ENCODE measurements around the gene RUNX1.

RUNX1 gene

DNA sequence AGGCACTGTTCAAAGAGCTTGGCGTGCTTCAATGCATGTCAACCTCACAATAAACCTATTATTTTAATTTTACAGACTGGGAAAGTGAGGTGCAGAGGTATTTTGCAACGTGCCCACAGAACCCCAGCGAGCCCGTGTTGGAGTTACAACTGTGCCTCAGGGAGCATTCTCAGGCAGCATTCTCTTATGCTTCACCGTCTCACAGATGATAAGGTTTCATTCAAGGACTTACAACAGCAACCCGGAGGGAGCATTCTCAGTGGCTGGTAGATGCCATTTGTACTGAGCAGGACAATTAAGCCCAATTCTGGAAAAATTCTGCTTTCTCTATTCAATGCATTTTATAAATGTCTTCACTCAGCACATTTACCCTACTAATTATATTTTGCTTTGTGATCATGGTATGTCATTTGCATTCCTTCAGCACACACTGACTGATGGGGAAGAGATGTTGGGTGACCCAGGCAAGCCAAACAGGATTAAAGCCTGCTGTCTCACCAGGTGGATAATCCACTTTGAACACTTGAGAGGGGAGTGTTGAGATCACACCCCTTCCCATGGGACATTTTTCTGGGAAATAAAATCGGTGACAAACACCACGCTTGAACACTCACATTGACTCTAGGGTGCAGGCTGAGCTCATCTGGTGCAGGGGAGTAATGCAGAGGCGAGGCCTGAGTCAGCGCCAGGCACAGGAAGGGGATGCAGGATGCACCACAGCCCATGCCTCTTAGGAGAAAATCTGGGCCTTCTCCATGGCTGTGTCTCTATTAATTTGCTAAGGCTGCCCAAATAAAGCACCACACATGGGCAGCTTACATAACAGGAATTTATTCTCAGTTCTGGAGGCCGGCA, 266.4 kb downstream of the RUNX1 start:
- DNase-seq (ENCODE audit: low read depth) = no peak

DNA sequence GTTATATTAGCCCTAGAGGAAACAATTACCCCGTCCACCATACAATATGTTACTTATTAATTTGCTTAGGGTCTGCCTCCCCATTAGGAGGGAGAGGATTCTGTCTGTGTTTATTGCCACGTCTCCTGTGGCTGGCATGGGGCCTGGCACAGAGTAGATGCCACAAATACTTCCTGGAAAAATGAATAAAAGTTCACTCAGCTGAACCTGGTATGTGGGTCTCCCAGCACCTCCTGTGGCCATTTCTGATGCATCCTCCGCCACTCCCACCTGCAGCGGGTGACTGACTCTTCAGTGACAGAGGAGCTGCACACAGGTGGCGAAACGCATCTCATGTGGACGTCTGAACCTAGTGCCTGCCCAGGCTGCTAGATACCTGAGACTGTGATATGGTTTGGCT, 267.6 kb downstream of the RUNX1 start:
- no peak for DNase-seq (ENCODE audit: low read depth)

DNA sequence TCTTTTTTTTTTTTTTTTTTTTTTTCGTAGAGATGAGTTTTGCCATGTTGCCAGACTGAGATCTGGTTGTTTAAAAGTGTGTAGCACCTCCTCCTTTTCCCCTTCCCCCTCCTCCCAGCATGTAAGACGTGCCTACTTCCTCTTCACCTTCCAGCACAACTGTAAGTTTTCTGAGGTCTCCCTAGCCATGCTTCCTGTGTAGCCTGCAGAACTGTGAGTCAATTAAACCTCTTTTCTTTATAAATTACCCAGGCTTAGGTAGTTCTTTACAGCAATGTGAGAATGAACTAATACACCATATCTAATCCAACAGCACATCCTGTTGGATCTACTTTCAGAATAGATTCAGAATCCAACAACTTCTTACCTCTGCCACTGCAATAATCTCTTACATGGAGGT, 269.2 kb downstream of the RUNX1 start:
- DNase-seq (ENCODE audit: low read depth) = no peak

DNA sequence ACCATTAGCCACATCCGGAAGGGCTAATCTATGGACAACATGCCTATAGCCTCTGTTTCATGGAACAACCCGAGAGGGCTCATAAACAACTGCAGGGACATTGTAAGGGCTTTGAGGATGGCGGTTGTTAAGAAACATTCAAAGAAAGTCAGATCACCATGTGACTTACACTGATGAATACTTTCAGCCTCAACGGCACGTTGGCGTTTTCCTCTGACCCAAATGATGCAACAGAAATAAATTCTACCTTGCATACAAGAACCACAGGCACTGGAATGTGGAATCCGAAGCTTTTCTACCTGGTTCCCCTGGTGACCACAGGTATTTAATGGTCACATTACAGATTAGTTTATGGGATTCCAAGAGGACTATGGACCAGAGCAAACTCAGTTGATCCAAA, 273.3 kb downstream of the RUNX1 start:
- DNase-seq (ENCODE audit: low read depth) = no peak

DNA sequence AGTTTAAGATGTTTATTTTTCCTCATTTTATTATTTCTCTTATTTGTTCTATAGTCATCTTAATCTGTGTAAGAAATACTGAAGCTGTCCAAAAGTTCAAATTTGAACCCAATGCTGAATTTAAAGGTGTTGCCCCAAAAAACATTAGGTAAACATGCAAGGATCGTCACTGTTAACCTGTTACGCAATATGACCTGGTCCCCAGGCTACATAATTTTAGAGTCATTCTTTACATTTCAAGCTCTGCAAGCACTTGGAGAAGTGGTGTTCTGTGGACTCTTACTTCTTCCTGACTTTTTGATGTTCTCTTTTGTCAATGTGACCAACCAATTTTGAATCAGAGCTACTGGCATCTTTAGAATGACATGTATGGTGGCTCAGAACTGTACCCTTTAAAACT, 274.4 kb downstream of the RUNX1 start:
- no peak for DNase-seq (ENCODE audit: low read depth)

DNA sequence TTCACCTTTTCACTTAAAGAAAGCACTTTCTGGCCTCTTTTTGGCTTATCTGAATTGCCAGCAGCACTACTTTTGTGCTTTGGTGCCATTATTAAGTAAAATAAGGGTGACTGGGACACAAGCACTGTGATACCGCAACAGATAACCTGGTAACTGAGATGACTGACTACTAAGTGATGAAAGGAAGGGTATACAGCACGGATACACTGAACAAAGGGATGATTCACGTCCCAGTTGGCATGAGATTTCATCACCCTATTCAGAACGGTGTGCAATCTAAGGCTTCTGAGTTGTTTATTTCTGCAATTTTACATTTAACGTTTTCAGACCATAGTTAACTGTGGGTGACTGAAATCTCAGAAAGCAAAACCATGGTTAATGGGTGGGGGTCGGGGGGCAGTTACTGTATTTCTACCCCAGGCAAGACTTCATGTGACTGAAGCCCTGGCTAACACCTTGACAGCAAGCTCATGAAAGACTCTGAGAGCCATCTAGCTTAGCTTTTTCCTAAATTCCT, 277.5 kb downstream of the RUNX1 start:
- no peak for DNase-seq (ENCODE audit: low read depth)

DNA sequence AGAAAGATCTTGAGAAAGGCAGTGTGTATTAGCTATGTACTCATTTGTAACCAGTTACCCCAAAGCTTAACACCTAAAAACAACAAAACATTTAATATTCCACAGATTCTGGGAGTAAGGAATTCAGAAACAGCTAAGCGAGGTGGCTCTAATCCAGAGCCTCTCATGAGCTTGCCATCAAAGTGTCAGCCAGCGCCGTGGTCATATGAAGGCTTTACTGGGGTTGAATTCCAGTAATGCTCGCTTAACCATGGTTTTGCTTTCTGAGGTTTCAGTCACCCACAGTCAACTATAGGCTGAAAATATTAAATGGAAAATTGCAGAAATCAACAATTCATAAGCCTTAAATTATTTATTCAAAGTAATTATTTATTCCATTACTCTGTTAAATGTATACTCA, 278.5 kb downstream of the RUNX1 start:
- no peak for DNase-seq (ENCODE audit: low read depth)

DNA sequence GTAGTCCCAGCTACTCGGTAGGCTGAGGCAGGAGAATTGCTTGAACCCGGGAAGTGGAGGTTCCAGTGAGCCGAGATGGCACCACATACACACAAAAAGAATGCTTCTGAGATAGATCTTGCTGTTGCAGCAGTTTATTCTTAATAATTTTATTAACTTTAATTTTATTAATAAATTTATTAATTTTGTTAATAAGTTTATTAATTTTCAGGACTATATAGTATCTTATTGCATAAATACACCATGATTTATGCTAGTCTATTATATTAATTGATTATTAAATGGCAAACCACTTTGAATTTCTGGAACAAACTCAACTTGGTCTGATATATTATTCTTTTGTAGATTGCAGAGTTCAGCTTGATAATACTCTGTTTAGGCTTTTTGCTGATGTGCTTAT, 280.8 kb downstream of the RUNX1 start:
- no peak for DNase-seq (ENCODE audit: low read depth)

DNA sequence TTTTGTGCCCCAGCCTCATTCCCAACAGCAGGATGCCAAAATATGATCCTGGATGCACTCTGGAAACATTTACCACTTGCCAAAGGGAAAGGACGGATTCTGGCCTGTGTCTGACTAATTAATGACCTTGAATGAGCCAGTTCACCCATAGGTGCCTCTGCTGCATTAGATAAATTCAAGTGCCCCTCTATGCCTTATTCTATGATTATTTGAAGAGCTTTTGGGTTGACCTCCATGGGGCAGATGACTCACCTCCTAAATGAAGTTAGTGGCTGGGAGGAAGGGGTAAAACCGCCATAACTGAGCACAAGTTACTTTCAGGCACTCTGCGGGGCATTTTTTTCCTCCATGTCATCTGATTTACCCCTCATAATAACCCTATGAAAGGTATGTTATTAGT, 282.2 kb downstream of the RUNX1 start:
- no peak for DNase-seq (ENCODE audit: low read depth)

DNA sequence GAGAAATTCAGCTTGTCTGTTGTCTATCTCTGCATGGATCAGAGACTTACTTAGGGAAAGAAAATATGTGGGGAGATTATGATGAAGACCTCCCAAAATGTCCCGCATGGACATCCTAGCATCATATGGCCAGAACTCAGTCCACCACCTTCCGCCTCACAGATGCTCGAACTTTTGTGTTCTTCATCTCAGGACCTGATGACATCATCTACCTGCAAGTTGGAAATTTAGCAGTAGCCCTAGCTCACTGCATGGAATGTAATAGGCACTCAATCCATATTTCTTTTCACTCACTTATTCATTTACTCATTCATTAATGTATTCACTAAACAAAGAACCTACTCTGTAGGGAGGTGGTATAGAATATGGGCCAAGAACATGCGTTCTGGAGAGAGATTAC, 283.5 kb downstream of the RUNX1 start:
- DNase-seq (ENCODE audit: low read depth) = no peak

DNA sequence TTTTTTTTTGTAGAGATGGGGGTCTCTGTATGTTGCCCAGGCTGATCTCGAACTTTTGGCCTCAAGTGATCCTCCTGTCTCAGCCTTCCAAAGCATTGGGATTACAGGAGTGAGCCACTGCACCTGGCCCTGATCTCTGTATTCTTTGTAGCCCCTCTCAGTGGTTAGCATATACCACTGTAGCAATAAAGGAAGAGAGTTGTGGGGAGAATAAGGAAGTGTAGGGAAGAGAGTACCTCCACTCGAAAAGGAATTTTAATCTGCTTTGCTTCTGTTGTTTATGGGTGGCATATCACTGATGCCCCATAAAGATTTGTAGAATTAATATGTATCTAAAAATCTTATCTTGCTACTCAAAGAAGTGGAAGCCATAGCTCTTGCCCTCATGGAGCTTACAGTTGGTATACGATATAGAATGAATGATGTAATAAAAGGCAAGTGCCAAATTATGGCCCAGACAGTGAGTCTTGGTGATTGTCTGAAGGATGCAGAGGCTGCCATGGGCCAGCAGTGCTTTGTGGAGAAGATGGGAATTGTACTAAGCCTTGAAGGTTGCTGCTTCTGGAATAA, 284.3 kb downstream of the RUNX1 start:
- DNase-seq (ENCODE audit: low read depth) = no peak

DNA sequence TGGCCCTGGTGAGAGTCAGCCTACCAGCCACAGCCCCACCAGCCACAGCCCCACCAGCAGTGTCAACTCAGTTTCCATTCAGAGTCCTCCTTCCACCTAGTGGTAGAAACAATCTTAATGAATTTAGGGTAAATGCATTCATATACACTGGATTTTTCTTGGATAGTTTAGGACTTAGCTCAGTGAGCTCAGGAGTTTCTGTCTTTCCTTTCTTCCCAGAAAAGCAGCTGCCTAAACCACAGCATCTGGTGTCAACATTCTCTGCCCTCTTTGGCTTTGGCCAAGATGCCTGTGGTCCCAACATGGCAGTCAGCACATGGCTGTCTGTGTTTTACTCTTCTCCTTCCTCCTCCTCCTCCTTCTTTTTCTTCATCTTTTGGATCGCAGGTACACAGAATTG, 286.3 kb downstream of the RUNX1 start:
- DNase-seq (ENCODE audit: low read depth) = no peak

DNA sequence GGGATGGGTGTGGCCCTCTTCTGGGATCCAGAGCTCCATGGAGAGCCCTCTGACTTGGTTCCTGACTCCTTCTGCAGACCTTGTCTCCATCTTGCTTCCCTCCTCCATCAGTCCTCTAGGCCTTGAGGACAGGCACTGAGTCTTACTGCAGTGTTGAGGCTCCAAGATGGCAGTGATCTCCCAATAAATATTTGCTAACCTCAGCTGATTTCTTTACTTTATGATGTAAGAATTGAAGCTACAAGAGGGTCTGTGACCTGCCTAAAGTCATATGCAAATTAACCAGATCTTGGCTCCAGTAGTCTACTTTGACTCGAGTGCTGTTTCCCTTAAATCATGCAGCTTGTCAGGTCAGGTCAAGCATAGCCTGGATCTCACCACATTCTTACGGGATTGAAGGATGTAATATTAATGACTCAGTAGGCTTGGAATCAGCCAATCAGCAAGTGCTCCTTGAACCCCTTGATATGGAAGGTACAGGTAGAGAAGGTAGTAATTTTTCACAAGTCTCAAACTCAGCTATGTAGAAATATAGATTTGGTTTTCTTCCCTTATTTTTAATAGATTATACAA, 287.3 kb downstream of the RUNX1 start:
- DNase-seq (ENCODE audit: low read depth) = no peak

DNA sequence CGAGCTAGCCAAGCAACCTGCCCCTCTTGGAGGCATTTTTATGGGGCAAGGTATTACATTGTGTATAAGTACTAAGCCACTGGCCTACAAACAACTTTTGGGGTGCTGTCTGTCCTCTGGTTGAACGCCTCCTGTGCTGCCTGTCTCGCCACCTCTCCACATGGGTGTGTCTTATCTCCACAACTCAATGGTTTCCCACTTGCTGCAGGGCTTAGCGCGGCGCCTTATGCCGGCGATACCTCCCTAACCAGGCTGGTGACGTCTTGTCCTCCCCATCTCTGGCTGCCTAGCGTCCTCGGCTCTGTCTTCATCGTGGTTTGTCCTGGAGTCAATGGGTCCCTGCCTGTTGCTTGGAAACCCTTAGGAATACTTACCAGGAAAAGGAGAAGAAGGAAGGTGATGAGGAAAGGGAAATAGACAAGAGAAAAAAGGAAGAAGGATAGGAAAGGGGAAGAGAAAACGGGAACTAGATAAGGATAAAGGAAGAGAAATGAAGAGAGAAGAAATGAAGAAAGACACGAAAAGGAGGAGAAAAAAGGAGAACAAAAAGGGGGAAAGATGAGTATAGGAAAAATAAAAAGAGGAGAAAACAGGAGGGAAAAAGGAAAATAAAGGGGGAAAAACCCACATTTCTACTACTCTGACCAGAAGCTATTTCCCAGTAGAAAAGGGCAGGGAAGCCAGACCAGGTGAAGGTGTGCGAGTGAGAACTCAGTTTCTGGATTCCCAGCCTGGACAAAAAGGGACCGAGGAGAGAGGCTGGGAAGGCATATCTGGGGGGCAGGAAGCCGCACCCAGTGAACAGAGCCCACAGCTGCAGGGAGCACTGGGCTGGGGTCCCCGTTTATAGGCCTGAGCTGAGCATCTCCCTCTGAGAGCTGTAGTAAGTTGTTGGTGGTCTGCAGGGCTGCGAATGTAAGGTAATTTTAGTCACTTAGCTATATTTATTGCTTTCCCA, 294.1 kb downstream of the RUNX1 start:
- DNase-seq (ENCODE audit: low read depth) = no peak

DNA sequence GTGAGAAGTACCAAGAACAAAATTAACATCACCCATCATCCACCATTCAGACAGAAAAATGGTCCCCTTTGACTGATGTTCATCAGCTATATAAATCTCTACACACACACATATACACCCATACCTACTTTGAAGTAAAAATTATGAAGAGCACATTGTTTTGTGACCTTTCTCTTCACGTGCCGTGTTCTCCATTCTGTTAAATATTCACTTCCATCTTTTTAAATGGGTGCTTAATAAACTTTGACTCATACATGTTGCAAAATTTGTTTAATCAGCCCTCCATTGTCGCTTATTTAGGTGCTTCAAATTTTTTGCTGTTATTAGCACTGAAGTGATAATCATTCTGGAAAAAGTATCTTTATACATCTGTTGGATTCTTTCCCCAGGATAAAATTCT, 300.2 kb downstream of the RUNX1 start:
- no peak for DNase-seq (ENCODE audit: low read depth)

DNA sequence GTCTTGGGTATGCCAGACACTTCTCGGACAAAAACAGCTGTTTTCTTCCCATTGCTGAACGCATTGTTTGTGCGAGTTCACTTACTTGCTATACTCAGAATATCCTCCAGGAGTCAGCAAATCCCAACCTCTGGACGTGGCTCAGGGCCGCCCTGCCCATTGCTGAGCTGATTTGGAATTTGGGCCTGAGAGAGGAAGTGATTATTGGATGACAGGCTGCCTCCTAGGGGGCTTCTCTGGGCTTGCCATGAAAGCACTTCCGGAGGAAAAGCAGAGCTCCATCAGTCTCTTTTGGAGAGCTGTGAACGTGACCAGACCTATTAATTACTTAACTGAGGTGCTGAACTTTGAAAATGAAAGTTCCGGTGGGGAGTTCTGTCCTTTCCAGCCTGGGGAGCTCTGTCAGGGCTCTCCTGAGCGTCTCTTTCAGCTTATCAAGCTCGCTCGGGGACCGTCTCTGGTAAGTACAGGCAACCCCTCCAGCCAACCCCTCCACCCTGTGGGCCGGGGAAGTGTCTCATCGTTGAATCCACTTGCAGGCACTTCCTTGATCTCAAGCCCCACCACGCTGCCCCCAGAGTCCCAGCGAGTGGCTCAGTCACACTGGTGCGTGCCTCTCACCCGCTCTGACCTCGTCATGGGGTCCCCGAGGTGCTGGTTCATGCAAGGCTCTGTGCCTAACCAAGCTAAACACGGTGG, 303.4 kb downstream of the RUNX1 start:
- peak; percentile 34 for DNase-seq (ENCODE audit: low read depth)

DNA sequence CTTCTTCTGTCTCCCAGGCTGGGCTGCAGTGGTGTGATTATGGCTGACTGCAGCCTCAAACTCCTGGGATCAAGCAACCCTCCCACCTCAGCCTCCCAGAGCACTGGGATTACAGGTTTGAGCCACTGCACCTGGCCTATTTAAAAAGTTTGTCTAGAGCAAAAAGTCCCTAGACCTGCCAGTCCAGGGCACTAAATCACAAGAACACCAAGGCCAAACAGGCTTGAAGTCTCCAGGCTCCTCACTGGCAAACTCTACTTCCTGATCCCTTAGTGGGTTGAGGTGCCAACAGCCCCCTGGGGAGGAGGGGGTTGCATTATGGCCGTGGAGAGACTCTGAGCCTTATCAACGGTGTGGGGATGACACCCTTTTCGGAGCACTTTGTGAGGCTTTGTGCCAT, 304.3 kb downstream of the RUNX1 start:
- DNase-seq (ENCODE audit: low read depth) = no peak

DNA sequence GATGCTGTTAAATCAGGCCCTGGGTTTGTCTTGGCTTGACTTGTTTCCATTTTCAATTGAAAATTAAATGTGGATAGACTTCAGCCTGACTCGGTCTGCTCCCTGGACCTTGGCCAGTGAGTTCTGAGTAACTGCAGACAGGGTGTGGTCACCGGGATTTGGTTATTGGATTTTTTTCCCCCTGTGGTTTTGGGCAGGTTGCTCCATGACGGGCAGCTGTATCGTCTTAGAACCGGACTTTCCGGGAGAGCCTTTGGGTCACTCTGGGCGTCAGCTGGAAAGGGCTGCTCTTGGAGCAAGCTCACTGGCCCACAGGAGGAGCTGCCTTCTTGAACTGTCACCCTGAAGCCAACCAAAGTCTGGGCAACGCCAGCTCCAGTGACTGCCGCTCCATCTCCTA, 305.3 kb downstream of the RUNX1 start:
- DNase-seq (ENCODE audit: low read depth) = no peak

DNA sequence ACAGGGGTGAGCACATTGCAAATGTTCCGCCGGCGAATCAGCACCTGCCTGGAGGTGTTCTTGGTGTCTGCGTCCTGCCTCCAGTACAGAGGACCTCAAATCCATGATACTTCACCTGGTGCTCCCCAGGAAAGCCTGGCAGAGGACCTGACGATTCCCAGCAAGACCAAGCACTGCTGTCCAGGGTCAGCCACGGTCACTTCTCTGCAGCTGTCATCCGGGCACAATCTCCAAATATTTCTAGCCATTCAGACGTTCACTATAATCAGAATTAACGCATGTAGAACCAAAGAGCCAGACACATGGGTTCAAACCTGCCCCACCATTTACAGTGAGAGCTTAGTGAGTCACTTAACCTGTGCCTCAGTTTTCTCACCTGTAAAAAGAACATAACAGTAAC, 305.8 kb downstream of the RUNX1 start:
- DNase-seq (ENCODE audit: low read depth) = no peak

DNA sequence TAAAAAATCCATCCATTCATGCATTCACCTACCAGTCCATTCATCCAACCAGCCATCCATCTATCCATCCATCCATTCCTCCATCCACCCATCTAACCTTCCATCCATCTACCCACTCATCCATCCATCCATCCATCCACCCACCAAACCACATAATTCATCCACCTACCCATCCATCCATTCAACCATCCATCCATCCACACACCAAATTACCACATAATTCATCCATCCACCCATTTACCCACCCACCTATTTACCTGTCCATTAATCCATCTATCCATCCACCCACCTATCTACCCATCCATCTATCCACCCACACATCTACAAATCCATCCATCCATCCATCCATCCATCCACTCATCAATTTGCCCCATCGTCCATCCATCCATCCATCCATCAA, 308.9 kb downstream of the RUNX1 start:
- DNase-seq (ENCODE audit: low read depth) = no peak
